Gastrocnemius medialis (tissue), 4 donors: Measurements from ENCODE around the gene FBXL7.

Experiments used
- CTCF ChIP-seq, 5 experiments: fragments of 450-650 bp in 3 of 5; fragments of 200-600 bp in 2 of 5; sonication (generic) in 2 of 5; IDR thresholded peaks in 4 of 5; conservative IDR thresholded peaks in 1 of 5; 1 replicate in 4 of 5; 2 replicates in 1 of 5; pipeline ENCODE4 v1.5.1; 2016 to 2019; ENCODE audit warnings: antibody characterized with exemption in 5 of 5, mild to moderate bottlenecking in 3 of 5, moderate library complexity in 3 of 5
- POLR2A ChIP-seq, 2 donors: fragments of 450-650 bp; IDR thresholded peaks; one replicate each; pipeline ENCODE4 v1.6.1; 2017; ENCODE audit warnings: antibody characterized with exemption in 2 of 2, mild to moderate bottlenecking in 2 of 2, moderate library complexity in 2 of 2

- TF ChIP-seq CTCF (IDR thresholded peaks at IDR 0.05 in 4 of 5, conservative IDR thresholded peaks at IDR 0.05 in 1 of 5): no peak
- TF ChIP-seq POLR2A (IDR thresholded peaks at IDR 0.05): no peak
Measured at GRCh38 chr5:15731699-15732098, 231.7 kb downstream of the FBXL7 start.
